Activated gamma-delta T cell (primary cell): ENCODE measurements around the gene PHB1.
A peak's percentile ranks its signal among the peaks of the same experiment; 100 is the strongest.
"Not testable (repeated sequence)": the region's sequence is repeated elsewhere in the genome, so short reads cannot be mapped to it uniquely, and the experiment has no call there.

Source experiments
- DNase-seq: peaks from one replicate; lab custom pipeline; 2025; lab: John Stamatoyannopoulos, UW

Gene PHB1

GRCh38 chr17:49439673-49440571 lies 25.2 kb upstream of the PHB1 start:
- DNase-seq: no peak

GRCh38 chr17:49439305-49439672 lies 24.6 kb upstream of the PHB1 start:
- DNase-seq: no peak

- no peak for DNase-seq
Observed at GRCh38 chr17:49438436-49439278, 24.0 kb upstream of the PHB1 start.

GRCh38 chr17:49437696-49438435 lies 23.2 kb upstream of the PHB1 start:
- no peak for DNase-seq

GRCh38 chr17:49436174-49436573 lies 21.5 kb upstream of the PHB1 start:
- no peak for DNase-seq

- no peak for DNase-seq
Observed at GRCh38 chr17:49435671-49436029, 21.0 kb upstream of the PHB1 start.

- DNase-seq: no peak
Observed at GRCh38 chr17:49434821-49435670, 20.4 kb upstream of the PHB1 start.

- no peak for DNase-seq
Observed at GRCh38 chr17:49433000-49433694, 18.5 kb upstream of the PHB1 start.

GRCh38 chr17:49431743-49432142 lies 17.1 kb upstream of the PHB1 start:
- DNase-seq: no peak

GRCh38 chr17:49425004-49425286 lies 10.3 kb upstream of the PHB1 start:
- DNase-seq: no peak

- DNase-seq: not testable (repeated sequence)
Observed at GRCh38 chr17:49424276-49425003, 9.8 kb upstream of the PHB1 start.

GRCh38 chr17:49422714-49423113 lies 8.0 kb upstream of the PHB1 start:
- no peak for DNase-seq

GRCh38 chr17:49419761-49420160 lies 5.1 kb upstream of the PHB1 start:
- not testable (repeated sequence) for DNase-seq

- DNase-seq: not testable (repeated sequence)
Observed at GRCh38 chr17:49418754-49419740, 4.4 kb upstream of the PHB1 start.

GRCh38 chr17:49414271-49414621 lies 436 bp downstream of the PHB1 start:
- DNase-seq: no peak

GRCh38 chr17:49409066-49409465 lies 5.6 kb downstream of the PHB1 start:
- no peak for DNase-seq

GRCh38 chr17:49407981-49408501 lies 6.6 kb downstream of the PHB1 start:
- peak; percentile 48 for DNase-seq

GRCh38 chr17:49407086-49407485 lies 7.6 kb downstream of the PHB1 start:
- DNase-seq: no peak
